OCI-LY7 (cell line): ENCODE results near the gene BLOC1S6.

Experiments used
- EZH2phosphoT487 ChIP-seq: fragments of 200-600 bp; sonication (generic); IDR thresholded peaks from 2 replicates; pipeline ENCODE4 v1.6.1; 2018; ENCODE audit warnings: low read depth, borderline replicate concordance, mild to moderate bottlenecking, mixed run types, antibody characterized with exemption, low read length, moderate library complexity, mixed read lengths
- TF ChIP-seq, protein P1 (sequence below): fragments of 200-600 bp; sonication (generic); conservative IDR thresholded peaks from 2 replicates; pipeline ENCODE4 v1.5.1; 2014; ENCODE audit warnings: mild to moderate bottlenecking, antibody characterized with exemption, low read length, moderate library complexity, mixed read lengths

GRCh38 chr15:45583731-45584639 lies 3.2 kb upstream of the BLOC1S6 start:
- TF ChIP-seq, protein P1, sequence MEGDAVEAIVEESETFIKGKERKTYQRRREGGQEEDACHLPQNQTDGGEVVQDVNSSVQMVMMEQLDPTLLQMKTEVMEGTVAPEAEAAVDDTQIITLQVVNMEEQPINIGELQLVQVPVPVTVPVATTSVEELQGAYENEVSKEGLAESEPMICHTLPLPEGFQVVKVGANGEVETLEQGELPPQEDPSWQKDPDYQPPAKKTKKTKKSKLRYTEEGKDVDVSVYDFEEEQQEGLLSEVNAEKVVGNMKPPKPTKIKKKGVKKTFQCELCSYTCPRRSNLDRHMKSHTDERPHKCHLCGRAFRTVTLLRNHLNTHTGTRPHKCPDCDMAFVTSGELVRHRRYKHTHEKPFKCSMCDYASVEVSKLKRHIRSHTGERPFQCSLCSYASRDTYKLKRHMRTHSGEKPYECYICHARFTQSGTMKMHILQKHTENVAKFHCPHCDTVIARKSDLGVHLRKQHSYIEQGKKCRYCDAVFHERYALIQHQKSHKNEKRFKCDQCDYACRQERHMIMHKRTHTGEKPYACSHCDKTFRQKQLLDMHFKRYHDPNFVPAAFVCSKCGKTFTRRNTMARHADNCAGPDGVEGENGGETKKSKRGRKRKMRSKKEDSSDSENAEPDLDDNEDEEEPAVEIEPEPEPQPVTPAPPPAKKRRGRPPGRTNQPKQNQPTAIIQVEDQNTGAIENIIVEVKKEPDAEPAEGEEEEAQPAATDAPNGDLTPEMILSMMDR = no peak
- no peak for TF ChIP-seq EZH2phosphoT487
